GM13976 (cell line): ENCODE results near the gene RPP38.
A peak's percentile ranks its signal among the peaks of the same experiment; 100 is the strongest.

ENCODE experiments used
- DNase-seq: peaks from one replicate; pipeline ENCODE4 v3.0.0; 2012; ENCODE audit warnings: low spot score
- in situ Hi-C: fragments of 300-500 bp; cut with MboI; formaldehyde crosslinking; loops from one replicate; pipeline ENCODE4 v1.12.0; 2022; ENCODE audit warnings: low sequenced_read_pairs, mixed read lengths, inconsistent platforms; ENCODE audit not compliant: unreplicated experiment
- TF ChIP-seq, protein P1 (sequence below): IDR thresholded peaks from 2 replicates; pipeline ENCODE4 v1.5.1; 2012; ENCODE audit warnings: borderline replicate concordance, mild to moderate bottlenecking; ENCODE audit not compliant: insufficient read depth; ENCODE audit errors: extremely low read depth, missing control alignments, control extremely low read depth

Gene RPP38

DNA sequence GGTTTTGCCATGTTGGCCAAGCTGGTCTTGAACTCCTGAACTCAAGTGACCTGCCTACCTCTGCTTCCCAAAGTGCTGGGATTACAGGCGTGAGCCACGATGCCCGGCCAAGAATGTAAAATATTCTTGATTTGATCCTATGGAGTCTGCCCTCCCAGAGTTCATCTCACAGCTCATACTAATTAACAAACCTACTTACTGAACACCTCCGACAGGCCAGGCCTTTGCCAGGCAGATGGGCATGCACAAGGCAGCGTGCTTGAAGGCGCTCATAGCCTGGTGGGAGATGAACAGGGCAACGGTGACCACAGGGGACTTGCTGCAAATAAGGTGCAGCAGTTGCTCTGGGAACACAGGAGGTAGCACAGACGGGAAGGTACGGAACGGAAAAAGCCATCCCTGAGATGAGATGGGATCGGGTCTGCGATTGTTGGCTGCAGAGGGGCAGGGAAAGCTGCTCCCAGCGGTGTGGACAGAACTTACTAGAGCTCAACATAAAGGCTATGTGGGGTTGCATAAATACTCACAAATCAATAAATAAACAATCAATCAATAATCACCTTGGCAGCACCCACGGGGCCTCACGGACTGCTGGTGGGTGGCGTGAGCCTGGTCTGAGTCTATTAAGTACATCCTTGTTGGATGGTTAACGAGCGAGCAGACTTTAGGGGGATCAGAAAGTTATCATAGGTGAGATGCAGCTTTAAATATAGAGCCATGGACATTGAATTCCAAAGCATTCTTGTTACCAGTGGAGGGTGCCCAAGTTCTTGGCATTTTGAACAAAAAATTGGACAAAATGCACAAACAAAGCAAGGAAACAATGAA, 13.3 kb upstream of the RPP38 start:
- DNase-seq, result no peak
- in situ Hi-C loops, result no loop called here
- TF ChIP-seq, protein P1, sequence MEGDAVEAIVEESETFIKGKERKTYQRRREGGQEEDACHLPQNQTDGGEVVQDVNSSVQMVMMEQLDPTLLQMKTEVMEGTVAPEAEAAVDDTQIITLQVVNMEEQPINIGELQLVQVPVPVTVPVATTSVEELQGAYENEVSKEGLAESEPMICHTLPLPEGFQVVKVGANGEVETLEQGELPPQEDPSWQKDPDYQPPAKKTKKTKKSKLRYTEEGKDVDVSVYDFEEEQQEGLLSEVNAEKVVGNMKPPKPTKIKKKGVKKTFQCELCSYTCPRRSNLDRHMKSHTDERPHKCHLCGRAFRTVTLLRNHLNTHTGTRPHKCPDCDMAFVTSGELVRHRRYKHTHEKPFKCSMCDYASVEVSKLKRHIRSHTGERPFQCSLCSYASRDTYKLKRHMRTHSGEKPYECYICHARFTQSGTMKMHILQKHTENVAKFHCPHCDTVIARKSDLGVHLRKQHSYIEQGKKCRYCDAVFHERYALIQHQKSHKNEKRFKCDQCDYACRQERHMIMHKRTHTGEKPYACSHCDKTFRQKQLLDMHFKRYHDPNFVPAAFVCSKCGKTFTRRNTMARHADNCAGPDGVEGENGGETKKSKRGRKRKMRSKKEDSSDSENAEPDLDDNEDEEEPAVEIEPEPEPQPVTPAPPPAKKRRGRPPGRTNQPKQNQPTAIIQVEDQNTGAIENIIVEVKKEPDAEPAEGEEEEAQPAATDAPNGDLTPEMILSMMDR, result no peak

DNA sequence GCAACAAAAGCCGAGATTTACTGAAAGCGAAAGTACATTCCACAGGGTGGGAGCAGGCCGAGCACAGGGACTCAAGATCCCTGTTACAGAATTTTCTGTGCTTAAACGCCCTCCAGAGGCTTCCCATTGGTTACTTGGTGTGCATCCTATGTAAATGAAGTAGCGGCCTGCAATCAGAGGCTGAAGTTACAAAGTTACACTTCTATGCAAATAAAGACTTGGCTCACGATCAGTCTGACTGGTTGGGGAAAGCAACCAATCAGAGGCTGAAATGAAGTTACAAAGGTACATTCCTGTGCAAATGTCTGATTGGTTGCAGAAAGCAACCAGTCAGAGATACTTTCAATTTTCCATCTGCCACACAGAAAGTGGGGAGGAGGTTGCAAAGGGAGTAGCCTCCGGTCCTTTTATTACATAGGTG, 12.6 kb upstream of the RPP38 start:
- no peak for DNase-seq
- TF ChIP-seq, protein P1, result no peak
- in situ Hi-C loops, result no loop called here

DNA sequence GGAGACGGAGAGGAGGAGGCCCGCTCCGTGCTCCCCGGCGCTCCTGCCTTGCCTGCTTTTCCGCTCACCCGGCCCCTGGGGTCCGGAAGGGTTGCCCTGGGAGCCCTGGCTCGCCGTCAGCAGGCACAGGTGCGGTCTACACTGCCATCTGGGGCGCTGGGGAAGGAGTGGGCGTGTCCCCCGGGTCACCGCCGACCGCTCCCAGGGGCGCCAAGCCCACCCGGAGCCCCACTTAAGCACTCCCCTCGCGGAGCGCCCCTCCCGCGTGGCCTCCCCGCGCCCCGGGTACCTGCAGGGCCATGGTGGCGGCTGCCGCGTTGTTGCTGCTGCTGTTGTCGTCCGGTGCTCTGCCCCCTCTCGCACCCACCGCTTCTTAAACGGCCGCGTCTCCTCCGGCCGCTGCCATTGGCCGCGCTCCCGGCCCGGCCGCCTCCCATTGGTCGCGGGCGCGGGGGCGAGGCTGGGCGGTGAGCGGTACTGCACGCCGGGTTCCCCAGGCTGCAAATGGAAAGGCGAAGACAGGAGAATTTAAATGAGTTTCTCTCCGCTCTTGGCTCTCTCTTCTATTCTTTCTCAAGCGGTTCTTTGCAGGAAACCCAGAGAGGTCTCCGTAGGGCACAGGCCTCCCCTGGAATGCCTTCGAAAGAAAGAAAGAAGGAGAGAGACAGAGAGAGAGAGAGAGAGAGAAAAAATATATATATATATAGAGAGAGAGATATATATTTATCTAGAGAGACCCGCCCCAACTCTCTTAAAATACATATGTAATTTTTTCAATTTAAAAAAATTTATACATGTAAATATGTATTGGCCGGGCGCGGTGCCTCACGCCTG, 8.5 kb upstream of the RPP38 start, which contains the start of gene ACBD7:
TSS of gene ACBD7 (minus strand) at position 349 of the 834 bp plus-strand sequence. CDS start at position 301, 48 bp downstream.
- DNase-seq, result peak; percentile 93
- in situ Hi-C loops, result no loop called here
- TF ChIP-seq, protein P1, result no peak

DNA sequence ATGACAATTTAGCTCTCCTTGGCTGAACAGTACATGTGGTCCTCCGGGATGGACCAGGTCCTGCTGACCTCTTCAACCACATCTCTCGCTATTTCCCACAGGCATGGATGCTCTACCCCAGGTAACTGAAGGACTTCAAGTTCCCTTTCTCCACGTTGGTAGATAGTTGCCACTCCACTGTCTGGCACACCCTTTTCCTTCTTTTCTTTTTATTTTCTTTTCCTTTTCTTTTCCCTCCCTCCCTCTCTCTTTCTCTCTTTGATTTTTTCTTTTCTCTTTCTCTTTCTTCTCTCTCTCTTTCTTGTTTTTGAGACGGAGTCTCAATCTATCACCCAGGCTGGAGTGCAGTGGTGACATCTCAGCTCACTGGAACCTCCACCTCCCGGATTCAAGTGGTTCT, 5.7 kb upstream of the RPP38 start:
- no peak for DNase-seq
- TF ChIP-seq, protein P1, result no peak
- in situ Hi-C loops, result no loop called here

DNA sequence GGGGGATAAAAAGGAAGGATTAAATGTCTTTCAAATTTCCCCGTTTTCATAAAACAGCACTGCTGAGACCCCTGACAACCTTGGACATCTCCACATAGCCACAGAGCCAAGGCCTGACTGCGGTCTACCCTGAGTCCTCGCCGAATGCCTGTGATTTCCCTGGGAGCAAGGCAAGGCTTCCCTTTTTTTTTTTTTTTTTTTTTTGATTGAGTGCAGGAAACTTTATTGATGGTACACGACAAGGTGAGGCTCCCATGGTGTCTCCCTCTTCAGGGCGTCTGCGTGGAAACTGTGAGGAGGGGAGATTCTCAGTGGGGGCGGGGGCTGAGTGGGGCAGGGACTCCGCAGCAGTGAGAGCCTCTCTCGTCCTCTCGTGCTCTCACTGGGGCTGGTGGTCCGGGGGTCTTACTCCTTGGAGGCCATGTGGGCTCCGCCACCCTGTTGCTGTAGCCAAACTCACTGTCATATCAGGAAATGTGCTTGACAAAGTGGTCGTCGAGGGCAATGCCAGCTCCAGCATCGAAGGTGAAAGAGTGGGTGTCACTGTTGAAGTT, 4.2 kb upstream of the RPP38 start:
- DNase-seq, result no peak
- TF ChIP-seq, protein P1, result no peak
- in situ Hi-C loops, result no loop called here

DNA sequence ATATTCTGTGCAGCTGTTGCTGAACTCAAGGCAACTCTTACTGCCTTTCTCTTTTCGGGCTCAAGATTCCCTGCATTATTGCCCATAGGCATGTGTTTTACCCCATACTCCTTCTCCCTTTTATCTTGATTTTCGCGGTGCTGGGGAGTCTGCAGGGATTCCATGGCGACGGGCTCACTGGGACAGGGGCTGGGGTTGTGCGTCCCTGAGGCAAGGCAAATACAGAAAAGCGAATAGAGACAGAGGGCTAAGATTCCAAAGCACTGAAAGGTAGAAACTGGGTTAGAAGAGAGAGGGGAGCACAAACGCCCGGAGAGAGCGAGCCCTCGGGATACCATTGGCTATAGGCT, 519 bp upstream of the RPP38 start:
- DNase-seq, result no peak
- TF ChIP-seq, protein P1, result no peak
- in situ Hi-C loops, result no loop called here
